Diencephalon (tissue), 1 donor: ENCODE data around the gene GSG1L2. TPM values are rescaled to one million over a fixed set of nuclear protein-coding genes. Genes with fewer than 3 reads are reported as not detected.

Source experiments
- total RNA-seq: library from RNA; depleted of rRNA; stranded (reverse); fragments of >200 nt; gene quantifications from one replicate; pipeline ENCODE4 v1.2.3, GENCODE V29; 2014

The GSG1L2 gene
- total RNA-seq = not detected

DNA sequence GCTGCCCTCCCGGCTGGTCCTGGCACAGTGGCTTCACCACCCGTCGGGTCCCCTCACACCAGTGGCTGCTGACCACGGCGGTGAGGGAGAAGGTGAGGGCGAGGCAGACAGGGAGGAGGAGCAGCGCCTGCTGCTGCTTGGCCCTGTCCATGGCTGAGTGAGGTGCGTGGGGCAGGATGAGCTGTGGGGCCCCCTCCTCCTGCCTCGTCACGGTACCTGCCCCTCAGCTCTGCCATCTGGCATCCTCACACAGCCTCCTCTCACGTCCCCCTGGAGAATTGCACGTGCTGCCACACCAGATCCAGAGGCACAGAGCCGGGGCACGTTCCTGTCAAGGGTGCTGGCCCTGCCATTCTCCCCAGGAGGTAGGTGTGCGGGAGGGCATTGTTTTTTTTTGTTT is at the start of gene GSG1L2:
Gene GSG1L2 (minus strand): TSS at position 159 of the 400 bp plus-strand sequence. CDS start 8 bp downstream, at position 151.

GRCh38 chr17:9825641-9826150 is 3.8 kb upstream of the GSG1L2 start, which contains the start of gene GLP2R:
GLP2R (plus strand) TSS chr17:9825924; CDS start chr17:9826064, 140 bp downstream.

GRCh38 chr17:9790889-9791876 is 30.7 kb downstream of the GSG1L2 start, which contains the start of gene DHRS7C:
DHRS7C (minus strand) TSS chr17:9791592; CDS start chr17:9791284, 308 bp downstream.

Other genes starting within 250 kb of the GSG1L2 start
- 55.8 TPM for gene STX8, start 246.3 kb downstream of the GSG1L2 start, total RNA-seq
- 17.5 TPM for gene CFAP52, start 245.4 kb downstream of the GSG1L2 start, total RNA-seq
- gene USP43, start 176.6 kb downstream of the GSG1L2 start, total RNA-seq = 5.1 TPM
- not detected for gene DHRS7C, start 30.5 kb downstream of the GSG1L2 start, total RNA-seq
- gene GLP2R, start 3.8 kb upstream of the GSG1L2 start, total RNA-seq = not detected
- 0.23 TPM for gene RCVRN, start 83.2 kb upstream of the GSG1L2 start, total RNA-seq